Esophagus squamous epithelium (tissue), 4 donors: ENCODE results near the gene CATSPER1.

Experiments used
- CTCF ChIP-seq, 6 experiments: fragments of 450-650 bp in 4 of 6; fragments of 200-600 bp in 2 of 6; sonication (generic) in 2 of 6; IDR thresholded peaks; one replicate each; pipeline ENCODE4 v1.5.1; 2016 to 2019; ENCODE audit warnings: antibody characterized with exemption in 6 of 6, mild to moderate bottlenecking in 4 of 6, moderate library complexity in 4 of 6
- POLR2A ChIP-seq, 4 donors: fragments of 450-650 bp; IDR thresholded peaks; one replicate each; pipeline ENCODE4 v1.6.1; 2017; ENCODE audit warnings: antibody characterized with exemption in 4 of 4, mild to moderate bottlenecking in 4 of 4, moderate library complexity in 3 of 4

- TF ChIP-seq CTCF (IDR thresholded peaks at IDR 0.05) (no peak), POLR2A (IDR thresholded peaks at IDR 0.05) (no peak)
These were observed 36.1 kb upstream of the CATSPER1 start for GRCh38 chr11:66062408-66062807.
